GM12874 (cell line): ENCODE measurements around the gene GNS.

Experiments
- TF ChIP-seq, protein P1 (sequence below): IDR thresholded peaks from 2 replicates; pipeline ENCODE4 v1.5.1; 2011; ENCODE audit warnings: low read depth, mild to moderate bottlenecking, control low read depth, low read length, moderate library complexity; ENCODE audit not compliant: insufficient read depth

Gene GNS

DNA sequence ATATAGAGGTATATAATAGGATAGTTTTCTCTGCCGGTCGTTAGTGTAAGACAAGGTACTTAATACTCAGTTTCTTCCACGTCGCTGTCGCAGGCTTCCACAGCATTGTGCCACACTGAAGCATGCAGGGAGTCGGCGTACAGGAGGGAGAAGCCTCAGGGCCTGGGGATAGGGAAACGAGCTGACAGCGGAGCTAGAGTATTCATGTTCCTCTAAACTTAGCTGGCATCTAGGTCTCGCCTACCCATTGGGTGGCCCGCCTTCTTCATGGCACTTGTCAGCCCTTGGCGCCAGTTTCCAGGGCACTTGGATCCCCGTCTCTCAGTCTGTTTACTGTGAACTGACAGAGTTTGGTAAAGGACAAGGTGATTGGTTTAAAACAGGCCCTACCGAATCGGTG is 73.6 kb downstream of the GNS start:
- TF ChIP-seq, protein P1, sequence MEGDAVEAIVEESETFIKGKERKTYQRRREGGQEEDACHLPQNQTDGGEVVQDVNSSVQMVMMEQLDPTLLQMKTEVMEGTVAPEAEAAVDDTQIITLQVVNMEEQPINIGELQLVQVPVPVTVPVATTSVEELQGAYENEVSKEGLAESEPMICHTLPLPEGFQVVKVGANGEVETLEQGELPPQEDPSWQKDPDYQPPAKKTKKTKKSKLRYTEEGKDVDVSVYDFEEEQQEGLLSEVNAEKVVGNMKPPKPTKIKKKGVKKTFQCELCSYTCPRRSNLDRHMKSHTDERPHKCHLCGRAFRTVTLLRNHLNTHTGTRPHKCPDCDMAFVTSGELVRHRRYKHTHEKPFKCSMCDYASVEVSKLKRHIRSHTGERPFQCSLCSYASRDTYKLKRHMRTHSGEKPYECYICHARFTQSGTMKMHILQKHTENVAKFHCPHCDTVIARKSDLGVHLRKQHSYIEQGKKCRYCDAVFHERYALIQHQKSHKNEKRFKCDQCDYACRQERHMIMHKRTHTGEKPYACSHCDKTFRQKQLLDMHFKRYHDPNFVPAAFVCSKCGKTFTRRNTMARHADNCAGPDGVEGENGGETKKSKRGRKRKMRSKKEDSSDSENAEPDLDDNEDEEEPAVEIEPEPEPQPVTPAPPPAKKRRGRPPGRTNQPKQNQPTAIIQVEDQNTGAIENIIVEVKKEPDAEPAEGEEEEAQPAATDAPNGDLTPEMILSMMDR: no peak

DNA sequence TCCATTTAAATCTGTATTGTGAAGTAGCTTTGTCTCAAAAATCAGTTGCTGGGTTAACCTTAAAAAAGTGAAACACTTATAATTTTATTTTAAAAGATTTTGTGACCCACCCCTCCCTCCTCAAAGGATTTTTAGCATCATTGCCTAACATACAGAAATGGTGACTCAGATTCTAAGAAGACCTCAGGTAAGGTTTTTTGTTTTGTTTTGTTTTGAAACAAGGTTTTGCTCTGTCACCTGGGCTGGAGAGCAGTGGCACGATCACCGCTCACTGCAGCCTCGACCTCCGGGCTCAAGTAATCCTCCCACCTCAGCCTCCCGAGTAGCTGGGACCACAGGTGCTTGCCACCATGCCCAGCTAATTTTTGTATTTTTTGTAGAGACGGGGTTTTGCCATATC is 74.2 kb downstream of the GNS start:
- TF ChIP-seq, protein P1: no peak

DNA sequence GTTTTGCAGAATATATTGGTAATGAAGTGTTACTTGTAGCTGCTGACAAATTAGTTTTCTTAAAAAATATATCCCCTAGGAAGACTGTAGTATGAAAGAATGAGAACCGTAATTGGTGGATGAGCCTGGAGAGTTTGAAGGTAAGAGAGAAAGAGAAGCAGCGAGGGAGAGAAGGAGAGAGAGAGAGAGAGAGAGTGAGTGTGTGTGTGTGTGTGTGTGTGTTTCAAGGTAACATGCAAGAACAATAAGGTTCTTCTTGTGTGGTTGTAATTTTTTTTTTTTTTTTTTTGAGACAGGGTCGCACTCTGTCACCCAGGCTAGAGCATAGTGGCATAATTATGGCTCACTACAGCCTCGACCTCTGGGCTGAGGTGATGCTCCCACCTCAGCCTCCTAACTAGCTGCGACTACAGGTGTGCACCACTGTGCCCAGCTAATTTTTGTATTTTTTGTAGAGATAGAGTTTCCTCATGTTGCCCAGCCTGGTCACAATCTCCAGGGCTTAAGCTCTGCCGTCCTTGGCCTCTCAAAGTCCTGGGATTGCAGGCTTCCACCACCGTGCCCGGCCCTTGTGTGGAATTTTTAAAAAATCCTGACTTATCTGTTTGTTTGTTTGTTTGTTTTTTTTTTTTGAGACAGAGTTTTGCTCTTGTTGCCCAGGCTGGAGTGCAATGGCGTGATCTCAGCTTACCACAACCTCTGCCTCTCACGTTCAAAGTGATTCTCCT is 75.2 kb downstream of the GNS start:
- TF ChIP-seq, protein P1: no peak

DNA sequence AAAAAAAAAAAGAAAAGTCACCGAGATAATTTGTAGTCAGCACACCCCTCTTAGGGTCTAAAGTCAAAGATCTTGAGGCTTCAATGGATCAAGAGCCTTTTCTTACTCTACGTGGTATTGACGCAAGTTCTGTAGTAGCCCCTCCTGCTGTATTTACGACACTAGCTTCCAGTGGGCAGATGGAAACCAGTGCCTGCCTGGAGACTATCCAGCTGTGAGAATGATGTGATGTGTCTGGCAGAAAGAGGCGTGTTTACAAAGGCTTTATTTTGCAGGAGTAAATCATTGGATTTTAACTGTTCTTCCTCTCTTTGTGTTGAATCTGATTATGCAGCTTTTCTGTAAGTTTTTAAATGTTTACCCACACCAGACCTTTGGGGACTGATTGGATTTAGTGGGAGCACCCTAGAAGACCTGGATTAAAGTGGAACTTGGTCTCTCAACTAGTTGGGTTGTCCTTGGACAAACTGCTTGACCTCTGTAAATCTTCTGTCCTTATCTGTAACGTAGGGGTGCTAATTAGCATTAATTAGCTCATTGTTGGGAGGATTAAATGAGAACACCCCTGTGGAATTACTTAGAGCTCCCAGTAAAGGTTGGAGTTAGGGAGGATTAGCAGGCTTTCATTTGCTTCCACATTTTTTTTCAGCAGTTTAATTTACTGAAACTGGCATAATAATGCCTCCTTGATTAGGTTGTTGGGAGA is 76.5 kb downstream of the GNS start:
- TF ChIP-seq, protein P1: no peak

GRCh38 chr12:64681200-64682052 is 77.8 kb downstream of the GNS start:
- TF ChIP-seq, protein P1: no peak

- TF ChIP-seq, protein P1: no peak
Measured at GRCh38 chr12:64680235-64680634, 79.0 kb downstream of the GNS start.

DNA sequence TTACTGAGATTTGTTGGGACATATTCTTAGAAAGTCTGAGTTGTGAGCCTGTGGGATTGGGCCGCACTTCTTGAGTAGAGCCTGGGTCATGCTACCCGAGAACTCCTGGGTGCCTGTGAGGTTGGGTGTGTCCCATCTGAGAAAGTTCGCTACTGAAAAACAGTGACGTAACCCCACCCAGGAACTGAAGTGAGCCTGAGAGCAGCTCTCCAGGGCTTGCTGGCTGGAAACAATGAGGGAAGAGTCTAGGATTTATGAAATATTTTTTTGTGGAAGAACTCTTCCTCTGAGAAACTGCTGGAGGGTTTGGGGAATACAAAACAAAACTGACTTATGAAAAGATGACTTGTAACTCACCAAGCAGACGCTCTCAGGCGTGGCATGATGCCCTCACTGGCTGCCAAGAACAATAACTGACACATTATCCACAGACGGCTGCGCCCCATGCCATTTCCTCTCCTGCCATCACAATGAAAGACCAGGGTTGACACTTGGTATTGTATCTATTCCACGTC is 79.7 kb downstream of the GNS start:
- TF ChIP-seq, protein P1: no peak
